ENCODE measurements around the gene PHTF2.
A peak's percentile ranks its signal among the peaks of the same experiment; 100 is the strongest.

PHTF2 gene

DNA sequence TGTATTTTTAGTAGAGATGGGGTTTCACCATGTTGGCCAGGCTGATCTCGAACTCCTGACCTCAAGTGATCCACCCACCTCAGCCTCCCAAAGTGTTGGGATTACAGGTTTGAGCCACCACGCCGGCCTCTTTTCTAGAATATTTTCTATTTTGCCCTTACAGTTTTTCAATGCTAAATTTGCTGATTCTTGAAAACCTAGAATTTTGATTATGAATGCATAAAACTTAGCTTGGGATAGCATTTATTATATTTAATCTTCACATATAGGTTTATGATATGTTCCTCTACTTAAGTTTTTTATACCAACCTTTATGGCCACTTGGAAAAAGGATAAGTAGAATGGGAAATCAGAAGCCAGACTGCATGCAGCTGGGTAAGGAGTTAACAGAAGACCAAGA, 2.5 kb upstream of the PHTF2 start:
- no peak for DNase-seq

DNA sequence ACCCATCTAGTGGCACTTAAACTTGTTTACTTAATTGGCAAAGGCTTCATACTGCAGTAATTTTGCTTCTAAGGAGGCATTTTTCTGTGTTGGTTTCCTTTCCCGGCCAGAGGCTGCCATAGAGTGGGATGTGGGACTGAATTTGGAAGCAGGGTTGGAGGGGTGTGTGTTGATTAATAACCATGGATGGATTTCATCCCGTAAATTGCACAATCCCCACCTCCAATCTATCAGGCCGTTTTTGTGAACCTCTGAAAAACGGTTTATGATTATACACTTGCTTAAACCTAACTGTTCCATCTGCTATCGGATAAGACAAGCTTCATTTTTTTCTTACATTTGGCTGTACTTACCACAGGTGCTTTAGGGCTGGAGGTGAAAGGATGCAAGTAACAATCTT, 1.6 kb upstream of the PHTF2 start:
- no peak for DNase-seq

DNA sequence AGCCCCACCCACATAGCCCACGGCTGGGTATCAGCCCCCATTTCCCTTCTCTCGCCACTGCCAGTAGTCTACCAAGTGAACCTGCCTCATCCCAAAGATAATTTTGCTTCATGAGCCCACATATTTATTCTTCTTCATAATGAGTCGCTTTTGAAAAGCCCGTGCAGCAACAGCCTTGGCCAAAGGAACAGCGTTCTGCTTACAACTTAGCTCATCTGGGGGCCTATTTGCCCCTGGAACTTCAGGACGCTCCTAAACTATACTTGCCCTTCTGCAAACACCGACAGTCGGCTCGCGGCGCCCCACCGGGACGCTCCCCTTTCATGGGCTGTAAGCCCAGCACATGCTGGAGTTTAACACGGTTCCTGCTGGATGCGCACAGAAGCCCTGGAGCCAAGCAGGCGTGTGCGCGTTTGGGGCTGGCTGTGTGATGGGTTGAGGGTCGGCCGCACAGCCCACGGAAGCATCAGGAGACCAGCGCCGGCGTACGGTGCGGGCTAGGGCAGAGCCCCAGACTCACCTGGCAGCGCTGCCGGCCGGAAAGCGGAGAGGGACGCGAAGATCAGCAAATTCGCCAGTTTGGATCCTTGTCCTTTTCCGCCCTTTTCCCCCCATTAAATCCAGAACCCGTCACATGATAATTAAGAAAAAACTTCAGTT, 709 bp upstream of the PHTF2 start:
- DNase-seq = peak; percentile 59

DNA sequence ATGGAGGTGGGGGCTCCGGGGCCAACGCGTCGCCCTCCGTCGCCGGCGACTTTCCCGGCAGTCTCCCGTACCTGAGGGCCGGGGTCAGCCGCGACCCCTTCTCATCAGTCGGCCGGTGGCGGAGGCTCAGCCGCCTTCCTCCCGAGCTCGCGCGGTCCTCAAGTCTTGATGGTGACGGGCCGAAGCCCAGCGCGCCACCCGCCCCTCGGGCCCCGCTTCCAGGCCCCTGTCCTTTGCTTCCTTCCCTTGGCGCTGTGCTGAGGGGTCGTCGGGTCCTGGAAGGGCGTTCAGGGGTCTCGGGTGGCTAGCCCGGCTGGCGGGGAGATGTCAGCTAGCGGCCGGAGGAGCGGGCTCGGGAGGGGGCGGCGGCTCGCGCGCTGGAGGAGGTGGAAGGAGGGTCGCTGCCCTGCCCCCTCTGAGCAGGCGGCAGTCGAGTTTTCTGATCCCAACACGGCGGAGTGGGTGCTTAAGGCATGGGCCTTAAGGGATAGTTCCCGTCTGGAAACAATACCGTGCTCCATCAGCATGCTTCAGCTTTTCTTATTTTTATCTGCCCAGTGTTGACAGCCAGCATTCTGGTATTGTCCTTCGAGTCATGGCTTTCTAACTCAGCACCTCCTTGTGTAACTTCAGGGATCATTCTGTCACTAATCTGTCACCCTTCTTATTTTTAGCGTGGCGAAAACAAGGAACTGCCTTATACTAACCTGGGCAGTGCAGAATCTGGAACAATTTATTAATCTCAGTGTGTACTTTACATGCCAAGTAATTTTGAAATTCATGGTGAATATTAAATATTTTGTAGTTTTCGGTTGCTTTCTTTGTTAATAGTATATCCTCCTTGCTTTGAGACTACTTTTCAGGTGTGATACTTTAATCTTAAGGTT, 748 bp downstream of the PHTF2 start:
- DNase-seq = peak; percentile 27

DNA sequence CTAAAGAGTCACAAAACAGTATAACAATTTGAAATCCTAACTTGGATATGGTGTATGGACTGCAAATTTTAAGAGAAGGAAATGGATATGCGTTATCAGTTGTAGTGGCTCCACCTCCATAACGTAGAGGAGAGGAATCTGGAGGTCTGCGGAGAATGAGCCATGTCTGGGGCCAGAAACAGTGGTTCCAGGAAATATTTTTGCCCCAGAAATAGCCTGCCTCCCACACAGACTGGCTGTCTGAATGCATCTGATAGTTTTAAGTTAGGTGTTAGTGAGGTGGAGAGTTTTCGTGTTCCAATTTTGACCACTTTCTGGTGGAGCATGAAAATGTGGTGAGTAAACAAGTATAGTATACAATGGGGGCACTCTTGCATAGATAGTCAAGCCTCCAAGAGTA, 1.6 kb downstream of the PHTF2 start:
- no peak for DNase-seq

DNA sequence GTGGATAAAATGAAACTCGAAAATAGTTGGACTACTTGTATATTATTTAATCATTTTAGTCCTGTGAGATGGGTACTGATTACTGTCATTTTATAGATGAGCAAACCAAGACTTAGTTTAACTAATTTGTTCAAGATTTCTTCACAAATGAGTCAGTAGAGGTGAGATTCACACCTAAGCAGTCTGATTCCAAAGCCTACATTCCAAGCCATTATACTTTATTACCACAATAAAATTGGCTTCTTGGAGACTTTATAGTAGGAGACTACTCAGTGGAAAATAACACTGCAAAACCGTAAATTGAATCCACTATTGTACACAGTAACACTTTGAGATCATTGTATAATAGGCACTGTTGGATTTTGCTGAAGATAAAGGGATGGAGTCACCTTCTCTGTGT, 2.2 kb downstream of the PHTF2 start:
- no peak for DNase-seq

DNA sequence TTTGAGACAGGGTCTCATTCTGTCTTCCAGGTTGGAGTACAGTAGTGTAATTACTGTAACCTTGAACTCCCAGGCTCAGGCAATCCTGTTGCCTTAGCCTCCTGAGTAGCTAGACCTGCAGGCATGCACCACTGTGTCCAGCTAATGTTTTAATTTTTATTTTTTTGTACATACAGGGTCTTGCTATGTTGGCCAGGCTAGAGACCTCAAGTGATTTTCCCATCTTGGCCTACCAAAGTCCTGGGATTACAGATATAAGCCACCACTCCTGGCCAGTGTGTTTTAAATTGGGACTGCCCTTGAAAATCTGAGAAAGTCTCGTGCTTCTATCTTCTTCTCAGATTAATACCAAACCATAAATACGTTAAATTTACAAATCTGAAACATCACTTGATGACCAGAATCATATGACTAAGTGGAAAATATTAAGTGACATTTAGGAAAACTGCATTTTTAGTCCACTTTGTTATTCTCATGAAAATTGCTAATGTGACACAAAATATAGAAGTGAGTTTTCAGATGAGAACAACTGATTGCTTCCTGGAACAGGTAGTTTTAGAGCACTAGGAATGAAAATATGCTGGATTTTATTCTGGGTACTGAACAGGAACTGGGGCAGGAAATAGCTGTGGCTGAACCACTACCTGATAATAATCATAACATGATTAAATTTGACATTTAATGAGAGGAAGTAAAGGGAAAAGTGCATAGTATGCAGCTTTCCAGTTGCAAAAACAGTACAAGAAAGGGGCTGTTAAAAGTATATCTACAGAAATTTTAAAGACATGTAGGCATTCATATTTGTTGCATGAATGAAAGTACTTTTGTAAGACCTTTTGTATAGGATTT, 4.2 kb downstream of the PHTF2 start:
- no peak for DNase-seq

DNA sequence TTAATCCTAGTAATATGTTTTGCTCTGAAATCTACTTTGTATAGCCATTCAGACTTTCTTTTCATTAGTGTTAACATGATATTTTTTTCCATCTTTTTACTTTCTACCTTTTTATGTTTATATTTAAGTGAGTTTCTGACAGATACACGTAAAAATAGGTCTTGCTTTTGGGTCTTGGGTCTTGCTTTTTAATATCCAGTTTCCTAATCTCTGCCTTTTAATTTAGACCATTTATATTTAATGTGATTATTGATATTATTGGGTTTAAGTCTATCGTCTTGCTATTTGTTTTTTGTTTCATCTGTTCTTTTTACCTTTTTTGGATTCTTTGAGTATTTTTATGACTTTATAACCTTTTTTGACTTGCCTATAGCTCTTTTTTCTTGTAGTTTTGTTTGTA, 7.9 kb downstream of the PHTF2 start:
- DNase-seq = no peak

DNA sequence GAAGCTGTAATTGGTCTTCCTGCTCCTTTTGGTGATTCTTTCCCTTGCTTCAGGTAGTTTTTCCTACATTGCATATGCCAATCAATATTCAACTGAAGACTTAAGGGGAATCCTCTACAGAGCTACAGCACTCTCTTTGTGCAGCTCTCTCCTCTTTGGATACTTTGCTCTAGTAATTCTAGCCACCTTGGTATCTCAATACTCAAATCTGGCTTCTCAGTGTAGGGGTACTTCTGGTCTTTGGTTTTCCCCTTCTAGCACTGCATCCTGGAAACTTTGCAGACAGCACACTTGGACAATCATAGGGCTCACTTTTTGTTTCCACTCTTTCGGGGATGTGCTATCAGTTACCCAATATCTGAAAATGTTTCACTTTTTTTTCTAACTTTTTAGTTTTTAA, 9.9 kb downstream of the PHTF2 start:
- no peak for DNase-seq

DNA sequence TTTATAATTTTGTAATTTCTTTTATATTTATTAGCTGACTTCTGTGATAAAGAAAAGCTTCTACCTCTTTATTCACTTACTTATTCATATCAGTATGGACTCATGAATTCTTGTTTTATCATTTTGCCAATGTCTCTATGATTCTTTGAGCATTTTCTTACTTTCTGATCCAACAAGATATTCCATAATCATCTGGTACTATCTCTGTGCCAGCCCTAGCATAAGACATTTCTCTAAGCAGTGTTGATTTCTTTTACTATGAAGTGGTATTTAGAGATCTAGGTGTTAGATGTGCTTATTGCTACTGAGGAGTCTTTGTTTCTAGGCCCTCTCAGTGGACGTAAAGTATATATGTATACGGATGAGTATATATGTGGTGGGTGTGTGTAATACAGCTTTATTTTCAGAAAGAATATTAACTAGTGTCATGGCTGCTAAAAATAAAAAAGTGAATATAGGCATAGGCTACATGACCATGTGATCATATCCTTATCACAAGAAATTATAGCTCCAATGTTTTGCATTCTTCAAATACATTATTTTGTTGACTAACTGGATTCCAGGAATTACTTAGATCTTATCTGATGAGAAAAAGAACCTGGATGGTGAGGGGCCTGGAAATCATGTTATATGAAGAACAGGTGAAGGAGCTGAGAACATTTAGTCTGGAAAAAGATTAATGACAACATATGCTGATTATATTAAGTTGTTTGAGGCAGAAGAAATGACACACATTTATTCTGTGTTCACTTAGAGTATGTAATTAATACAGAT, 13.1 kb downstream of the PHTF2 start:
- no peak for DNase-seq

DNA sequence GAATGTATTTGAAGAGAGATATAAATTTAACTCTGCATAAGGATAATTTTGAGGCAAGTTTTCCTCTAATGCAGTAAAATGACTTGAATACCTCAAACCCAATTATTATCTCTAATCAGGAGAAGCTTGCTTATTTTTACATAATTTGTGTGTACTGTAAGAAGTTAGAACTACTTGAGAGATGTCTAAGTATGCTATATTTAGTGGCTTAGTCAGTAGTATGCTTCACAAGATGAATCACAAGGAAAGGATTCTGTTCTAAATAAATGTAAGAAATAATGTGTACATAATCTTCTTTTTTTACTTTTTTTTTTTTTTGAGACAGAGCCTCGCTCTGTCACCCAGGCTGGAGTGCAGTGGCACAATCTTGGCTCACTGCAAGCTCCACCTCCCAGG, 13.7 kb downstream of the PHTF2 start:
- DNase-seq = no peak

DNA sequence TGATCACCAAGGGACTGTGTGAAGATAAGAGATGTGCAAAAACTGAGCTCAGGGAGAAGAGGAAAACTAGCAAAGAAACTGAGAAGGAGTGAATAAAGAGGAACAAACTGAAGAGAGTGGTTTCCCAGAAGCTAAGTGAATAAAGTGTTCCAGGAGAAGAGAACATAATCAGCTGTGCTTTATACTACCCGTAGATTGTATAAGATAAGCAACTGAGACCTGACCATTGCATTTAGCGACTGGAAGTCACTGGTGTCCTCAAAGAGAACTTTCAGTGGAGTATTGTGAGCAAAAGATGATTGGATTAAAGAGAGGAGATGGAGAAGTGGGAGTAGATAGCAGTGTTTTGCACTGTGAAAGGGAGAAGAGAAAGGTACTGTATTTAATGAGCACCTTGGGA, 14.6 kb downstream of the PHTF2 start:
- no peak for DNase-seq

DNA sequence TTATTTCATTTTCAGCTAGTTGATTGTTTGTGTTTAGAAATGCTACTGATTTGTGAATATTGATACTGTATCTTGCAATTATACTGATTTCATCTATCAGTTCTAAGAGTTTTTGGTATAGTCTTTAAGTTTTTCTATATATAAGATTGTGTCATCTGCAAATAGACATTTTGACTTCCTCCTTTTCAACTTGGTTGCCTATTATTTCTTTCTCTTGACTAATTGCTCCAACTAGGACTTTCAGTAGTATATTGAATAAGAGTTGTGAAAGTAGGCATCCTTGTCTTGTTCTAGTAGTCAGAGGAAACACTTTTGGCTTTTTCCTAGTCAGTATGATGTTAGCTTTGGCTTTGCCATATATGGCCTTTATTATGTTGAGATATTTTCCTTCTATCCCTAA, 20.4 kb downstream of the PHTF2 start:
- DNase-seq = no peak

DNA sequence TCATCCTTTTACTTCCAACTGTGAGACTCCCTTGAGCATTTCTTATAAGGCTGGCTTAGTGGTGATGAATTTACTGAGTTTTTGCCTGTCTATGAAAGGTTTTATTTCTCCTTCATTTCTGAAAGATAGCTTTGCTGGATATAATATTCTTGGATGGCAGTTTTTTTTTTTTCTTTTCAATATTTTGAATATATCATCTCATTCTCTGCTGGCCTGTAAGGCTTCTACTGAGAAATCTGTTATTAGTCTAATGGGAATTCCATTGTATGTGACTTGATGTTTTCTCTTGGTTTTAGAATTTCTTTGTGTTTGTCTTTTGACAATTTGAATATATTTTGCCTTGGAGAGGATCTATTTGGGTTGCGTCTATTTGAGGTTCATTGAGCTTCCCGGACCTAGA, 22.4 kb downstream of the PHTF2 start:
- DNase-seq = no peak

DNA sequence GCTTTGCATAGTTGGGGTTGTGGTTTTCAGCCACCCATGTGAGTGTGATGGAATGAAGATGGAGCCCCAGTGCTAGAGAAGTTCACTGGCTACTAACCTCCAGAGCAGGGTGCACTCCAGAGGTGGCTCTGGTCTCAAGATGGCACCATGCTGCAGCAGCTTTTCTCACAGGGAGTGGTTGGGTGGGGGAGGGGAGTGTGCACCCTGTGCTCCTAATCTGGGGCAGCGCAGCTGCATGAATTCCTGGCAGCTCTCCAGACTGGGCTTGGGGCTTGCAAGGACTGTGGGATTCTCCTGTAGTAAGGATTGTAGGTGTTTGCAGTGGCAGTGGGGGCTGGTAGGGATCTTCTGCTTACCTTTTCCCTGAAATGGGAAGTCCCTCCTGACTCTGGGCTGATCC, 23.7 kb downstream of the PHTF2 start:
- no peak for DNase-seq

DNA sequence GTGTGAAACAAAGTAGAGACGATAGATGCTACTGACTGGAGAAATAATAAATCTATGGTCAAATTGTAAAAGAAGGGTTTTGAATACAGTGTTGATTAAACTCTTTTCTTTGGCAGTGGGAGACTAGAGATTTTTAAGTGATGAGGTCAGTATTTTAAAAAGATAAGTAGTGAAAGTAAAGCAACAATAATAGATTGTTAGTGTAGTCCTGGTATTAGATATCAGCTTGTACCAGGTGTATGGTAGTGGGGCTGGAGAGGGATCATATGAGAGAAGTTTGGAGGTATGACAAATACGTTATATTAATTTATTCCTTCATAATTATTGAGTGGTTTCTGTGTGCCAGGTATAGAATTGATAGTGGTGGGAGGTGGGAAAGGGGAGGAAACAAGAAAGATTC, 25.2 kb downstream of the PHTF2 start:
- no peak for DNase-seq

DNA sequence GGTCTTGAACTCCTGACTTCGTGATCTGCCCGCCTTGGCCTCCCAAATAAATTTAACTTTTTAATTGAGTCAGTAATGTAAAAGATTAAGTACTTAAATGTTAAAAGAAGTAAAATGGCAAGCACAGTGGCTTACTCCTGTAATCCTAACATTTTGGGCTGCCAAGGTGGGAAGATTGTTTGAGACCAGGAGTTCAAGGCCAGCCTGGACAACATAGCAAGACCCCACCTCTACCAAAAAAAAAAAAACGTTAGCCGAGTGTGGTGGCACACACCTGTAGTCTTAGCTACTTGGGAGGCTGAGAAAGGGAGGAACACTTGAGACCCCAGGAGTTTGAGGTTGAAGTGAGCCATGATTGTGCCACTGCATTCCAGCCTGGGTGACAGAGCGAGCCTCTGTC, 26.1 kb downstream of the PHTF2 start:
- no peak for DNase-seq

DNA sequence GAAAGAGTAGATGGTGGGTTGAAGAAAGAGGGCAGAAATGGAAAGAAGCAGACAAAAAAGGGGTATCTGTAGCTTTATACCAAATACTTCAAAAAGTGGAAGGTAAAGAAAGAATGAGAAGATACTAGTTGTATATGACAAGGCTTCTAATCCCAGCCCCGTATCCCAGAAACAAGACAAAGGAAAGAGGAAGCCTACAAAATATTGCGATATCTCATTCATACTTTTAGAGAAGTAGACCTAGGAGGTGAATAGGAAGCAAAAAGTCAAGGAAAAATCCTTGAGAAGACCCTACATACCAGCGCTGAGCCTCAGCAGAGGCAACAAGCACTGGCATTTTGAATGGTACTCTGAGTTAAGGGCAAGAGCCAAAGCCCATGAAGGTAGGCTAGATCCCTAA, 26.6 kb downstream of the PHTF2 start:
- DNase-seq = no peak

DNA sequence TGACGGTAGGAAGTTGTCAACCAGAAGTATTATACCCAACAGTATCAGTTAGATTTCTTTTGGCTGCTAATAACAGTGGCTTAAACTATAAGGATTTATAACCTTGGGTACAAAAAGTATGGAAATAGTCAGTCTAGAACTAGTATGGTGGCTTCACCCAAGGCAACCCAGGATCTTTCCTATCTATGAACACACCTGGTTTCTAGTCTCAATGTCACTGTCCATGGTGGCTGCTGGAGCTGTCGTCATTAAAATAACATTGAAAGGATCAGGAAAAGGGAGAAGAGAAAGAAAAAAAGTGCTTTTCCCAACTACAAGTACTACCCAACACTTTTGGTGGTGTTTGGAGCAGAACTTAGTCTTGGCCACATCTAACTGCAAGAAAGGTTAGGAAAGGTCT, 27.7 kb downstream of the PHTF2 start:
- no peak for DNase-seq

DNA sequence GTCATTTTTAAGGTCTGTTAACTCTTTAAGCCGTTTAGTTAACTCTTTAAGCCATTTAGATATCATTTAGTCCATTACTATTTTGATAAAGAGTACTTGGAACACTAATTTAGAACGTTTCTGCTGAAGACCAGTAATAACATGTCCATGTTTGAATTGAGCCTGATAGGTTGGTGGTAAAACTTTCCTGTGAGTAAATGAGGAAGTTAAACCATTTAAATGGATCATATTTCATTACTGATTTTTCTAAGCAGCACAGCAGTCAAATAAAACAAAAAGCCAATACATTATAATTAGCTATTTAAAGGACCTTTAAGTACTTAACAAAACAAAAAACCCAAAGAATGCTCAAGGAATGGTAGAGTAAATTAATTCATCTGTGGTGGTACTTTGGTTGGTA, 29.4 kb downstream of the PHTF2 start:
- DNase-seq = no peak

DNA sequence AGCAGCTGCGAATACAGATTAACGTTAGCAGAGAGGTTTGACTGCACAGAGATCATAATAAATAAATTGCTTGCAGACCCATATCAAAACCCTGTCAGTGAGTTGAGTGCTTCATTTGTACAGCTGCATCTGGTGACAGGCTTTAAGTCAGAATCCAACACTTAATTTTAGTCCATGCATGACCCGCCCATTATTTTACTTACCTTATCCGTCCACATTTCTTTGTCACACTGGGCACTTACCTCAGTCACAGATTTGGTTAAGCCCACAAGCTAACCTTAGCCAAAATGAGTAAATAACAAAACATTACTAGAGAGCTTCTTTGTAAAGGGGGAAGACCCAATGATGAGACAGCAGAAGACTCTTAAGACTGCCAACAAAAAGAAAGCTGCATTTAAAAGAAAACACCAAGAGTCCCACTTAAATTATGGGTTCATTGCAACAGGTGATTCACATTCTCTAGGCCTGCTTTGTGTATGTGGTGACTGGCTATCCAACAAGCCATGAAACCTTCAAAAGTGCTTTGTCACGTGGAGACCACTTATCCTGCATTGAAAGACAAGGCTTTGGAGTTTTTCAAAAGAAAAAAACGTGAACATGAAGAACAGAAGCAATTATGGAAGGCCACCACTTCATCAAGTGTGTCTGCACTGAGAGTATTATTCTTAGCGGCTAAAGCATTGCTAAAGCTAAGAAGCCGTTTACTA, 32.2 kb downstream of the PHTF2 start:
- DNase-seq = no peak

DNA sequence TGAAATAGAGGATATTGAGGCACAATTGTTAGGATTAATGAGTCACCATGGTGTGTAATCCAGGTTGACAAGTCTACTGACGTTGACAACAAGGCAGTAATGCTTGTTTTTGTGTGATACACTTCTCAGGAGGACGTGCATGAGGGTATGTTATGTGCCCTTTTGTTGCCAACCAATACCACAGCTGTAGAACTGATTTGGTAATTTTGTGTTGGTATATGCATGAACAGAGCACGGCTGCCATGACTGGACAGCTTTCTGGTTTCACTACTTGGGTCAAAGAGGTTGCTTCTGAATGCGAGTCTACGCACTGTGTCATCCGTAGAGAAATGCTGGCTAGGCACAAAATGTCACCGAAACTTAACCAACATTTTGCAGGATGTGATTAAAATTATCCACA, 32.9 kb downstream of the PHTF2 start:
- DNase-seq = no peak
